Iris pigment epithelial cell (primary cell): Measurements from ENCODE around the gene JAG2.

ENCODE experiments used
- DNase-seq: peaks from one replicate; pipeline ENCODE4 v3.0.0-alpha.2; 2011; ENCODE audit warnings: low read depth

JAG2 gene

DNA sequence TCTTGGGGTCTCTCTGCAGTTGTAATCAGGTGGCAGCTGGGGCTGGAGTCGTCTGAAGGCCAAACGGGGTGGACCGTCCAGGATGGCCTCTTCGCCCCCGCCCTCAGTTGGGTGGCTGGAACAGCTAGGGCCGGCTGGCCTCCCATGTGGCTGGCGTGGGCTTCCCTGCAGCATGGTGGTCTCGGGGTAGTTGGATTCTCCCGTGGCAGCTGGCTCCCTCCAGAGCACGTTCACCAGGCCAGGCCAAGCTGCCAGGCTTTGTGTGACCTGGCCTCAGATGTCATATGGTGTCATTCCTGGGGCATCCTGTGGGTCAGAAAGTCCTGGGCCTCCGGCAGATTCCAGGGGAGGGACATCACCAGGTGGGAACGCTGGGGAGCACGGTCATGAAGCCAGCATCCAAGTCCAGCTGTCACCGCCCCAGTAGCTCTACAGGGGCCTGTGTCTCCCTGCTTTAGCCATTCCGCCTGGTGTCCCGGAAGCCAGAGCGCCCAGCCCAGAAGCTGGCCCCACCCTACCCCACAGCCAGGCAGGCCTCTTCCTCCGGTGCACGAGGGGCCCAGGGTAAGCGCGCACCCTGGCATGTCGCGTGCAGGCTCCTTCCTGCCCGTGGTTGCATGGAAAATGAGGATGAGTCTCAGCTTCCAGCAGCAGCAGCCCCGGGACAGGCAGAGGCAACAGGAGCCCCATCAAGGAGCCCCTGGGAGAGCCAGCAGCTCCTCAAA is 13.9 kb upstream of the JAG2 start:
- no peak for DNase-seq

DNA sequence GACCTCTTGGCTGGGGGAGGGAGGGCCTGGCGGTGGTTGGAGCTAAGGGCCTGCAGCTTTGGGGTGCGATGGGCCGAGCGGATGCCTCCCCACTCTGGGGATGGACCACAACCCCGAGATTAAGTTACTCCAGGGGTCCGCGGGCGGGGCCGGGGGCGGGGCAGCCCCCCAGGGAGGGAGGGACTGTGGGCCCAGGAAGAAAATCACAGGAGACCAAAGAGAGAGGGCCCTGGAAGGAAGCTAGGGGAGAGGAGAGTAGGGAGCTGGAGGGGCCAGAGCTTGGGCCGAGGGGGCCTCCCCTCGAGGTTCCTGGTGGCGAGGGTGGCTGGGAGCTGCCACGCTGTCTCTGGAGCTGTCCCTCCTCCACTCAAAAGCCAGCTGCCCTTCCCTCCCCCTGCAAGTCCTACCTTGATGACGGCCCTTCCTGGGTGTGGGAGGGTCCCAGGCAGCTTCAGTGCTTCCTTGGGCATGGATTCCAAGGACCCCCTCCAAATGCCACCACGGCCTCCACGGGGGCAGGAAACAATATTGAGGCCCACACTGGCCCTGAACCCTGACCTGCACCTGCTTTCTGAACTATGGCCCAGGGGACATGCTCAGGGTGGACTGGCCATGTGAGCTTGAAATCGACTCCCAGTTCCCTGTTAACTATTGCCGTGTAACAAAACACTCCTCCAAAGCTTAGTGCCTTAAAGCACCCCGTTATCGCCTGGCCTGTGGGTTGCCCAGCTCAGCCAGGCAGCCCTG is 13.1 kb upstream of the JAG2 start:
- no peak for DNase-seq

DNA sequence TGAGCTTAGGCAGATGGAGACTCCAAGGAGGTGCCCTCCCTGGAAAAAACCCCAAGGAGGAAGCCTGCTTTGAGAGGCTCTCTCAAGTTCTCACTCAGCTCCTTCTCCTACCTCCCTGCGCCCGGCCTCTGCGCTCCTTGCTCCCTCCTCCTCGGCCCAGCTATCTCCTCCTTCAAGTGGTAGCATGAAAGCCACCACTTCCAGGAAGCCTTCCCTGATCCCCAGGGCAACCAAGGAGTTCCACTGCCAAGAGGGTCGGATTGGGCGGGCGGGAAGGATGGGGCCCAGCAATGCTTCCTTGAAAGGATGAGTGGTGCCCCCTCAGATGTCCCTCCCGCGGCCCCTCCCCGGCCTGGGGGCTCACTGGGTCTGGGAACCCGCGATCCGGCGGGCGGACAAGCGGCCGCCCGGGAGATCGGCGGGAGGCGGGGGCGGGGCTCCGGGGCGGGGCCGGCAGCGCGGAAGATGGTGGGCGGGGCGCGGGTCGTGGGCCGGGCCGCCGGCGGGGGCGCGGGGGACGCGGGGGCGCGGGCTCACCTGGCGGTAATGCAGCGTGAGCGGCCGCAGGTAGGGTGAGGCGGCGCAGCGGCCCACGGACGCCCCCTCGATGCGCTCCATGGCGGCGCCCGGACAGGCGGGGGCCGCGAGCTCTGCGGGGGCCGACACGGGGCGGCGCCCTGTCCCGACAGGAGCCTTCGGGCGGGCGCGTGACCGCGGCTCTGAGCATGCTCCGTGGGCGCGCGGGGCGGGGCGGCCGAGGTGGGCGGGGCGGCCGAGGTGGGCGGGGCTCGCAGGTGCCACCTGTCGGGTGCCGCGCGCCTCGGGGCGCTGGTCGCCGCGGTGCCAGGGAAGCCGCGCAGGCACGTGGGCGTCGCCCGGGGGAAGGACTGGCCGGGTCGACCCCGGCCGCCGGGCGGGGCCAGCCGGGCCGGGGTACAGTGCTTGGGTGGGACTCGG is 12.3 kb upstream of the JAG2 start, which contains the start of gene NUDT14:
Gene NUDT14, minus strand, starts transcription at position 721 of the 957 bp plus-strand sequence. Its CDS starts 103 bp downstream, at position 618.
- peak; percentile 56 for DNase-seq

DNA sequence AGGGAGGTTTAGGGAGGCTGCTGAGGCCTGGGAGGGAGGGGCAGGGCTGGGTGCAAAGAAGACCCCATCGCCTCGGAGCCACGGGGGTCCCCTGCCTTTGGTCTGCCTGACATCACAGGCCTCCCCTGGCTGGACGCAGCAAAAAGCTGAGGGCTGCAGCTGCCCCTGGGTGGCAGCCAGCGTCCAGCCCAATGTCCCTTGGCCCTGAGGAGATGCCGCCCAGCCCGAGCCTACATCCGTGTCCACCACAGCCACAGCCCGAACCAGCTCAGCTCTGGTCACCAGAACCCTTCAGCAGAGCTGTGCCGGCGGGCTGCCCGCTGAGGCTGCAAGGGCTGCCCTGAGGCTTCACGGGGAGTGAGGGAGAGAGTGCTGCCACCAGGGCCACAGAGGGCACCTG is 10.6 kb upstream of the JAG2 start:
- DNase-seq = no peak

DNA sequence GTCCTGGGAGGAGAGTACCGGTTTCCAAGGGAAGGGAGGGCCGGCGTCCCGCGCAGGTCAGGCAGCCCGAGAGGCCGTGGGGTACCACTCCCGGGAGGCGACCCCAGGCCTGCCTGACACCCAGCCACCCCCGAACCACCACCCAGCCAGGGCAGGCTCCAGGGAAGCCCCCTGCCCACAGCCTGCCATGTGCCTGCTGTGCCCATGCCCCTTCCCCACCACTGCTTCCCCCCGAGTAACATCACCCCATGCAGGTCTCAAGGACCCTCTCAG is 10.2 kb upstream of the JAG2 start:
- no peak for DNase-seq

DNA sequence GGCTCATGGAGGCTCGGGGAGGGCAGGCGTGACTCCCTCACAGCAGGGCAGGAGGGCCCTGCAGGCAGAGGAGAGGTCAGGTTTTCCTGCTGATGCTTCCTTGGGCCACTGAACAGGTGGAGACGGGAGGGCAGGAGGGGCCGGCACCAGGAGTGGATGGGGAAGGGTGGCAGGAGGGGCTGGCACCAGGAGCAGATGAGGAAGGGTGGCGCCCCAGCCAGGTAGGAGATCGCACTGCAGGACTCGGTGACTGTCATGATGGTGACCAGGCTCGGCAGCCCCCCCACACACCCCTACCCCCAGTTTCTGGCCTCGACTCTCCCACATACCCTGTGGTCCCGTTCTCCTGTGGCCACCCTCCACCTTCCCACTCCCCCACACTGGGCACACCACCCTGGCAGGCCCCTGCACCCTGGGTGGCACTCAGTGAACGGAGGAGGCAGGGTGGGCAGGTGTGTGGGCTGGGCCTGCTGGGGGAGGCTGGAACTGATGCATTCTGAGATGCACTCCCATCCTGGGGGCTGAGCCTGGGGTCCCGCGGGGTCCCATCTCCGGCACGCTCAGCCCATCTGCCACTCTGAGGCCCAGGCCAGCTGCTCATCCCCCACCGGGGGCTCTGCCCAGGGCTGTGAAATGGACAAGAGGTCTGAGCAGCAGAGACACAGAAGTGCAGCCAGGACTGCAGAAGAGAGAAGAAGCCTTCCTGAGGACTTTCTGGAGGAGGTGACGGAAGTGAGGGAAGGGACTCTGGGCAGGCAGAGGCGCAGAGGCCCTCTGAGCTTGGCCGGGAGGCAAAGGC is 9.7 kb upstream of the JAG2 start:
- no peak for DNase-seq

DNA sequence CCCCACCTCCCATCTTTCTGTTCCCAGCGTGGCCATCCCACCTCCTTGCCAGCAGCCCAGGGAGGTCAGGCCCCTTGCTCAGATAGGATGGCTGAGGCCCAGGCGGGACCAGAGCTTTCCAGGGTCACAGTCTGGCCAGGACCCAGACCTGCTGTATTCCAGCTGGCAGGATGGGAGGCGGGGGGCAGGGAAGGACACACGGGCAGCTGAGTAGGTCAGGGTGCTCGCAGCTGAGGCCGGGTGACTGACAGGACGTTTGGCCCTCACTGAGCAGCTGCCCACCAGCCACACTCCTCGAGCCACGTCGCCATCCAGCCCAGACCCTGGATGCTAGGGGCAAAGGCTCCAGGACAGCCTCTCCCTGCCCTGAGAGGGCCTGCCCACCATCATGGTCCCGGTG is 8.5 kb upstream of the JAG2 start:
- no peak for DNase-seq

DNA sequence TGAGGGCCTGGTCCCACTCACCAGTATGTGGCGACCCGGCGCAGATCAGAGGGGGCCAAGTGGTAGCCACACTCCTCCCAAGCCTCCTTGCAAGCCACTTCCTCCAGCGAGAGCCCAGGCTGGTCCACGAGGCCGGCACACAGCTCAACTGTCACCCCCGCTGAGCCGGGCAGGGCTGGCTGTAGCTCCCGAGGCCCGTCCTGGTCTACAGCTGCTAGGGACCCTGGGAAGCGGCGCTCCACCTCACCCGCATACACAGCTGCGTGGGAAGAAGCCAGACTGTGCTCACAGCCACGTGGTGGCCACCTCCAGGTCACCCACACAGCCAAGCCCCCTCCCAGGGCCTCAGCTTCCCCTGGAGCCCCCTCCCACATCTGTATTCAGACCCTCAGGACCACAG is 7.9 kb upstream of the JAG2 start:
- no peak for DNase-seq

DNA sequence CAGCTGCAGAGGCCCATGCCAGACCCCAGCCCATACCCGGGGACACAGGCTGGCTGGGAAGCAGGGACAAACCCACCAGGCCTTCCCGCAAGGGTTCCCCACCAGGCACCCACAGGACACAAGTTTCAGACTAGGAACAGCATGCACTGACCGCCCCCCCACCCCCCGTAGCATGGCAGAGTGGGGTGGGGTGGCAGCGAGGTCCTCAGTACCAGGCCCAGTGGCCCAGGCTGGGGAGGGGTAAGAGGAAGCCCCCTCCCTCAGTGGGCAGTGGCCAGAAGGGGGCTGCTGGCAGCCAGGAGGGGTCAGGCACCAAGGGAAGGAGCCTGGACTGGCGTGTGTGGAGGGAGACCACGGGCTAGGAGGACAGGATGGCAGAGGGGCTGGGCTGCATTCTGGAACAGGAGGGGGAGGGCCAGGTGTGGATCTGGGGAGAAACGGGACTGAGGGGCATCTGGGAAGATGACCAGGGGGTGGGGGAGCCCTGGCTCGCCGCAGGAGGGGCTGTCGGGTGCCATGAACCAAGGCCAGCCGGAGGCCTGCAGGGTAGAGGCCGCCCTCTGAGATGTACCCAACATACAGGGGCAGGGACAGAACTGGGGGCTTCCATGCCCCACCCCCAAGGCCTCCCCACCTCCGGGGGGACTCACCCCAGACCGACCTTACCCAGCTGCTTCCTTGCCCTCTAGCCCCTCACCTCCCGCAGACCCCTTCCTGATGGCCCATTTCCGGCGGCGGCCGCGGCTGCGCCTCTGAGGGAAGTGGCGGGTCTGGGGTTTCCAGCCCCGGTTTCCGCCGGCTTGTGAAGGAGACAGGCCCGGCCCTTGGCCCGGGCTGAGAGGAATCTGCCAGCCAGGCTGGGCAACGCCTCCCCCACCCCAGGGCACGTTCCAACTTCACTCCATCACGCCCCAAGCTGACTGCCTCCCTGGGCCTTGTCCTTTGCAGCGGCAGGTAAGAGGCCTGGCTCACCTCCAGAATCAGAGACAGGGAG is 5.6 kb upstream of the JAG2 start:
- DNase-seq = no peak

DNA sequence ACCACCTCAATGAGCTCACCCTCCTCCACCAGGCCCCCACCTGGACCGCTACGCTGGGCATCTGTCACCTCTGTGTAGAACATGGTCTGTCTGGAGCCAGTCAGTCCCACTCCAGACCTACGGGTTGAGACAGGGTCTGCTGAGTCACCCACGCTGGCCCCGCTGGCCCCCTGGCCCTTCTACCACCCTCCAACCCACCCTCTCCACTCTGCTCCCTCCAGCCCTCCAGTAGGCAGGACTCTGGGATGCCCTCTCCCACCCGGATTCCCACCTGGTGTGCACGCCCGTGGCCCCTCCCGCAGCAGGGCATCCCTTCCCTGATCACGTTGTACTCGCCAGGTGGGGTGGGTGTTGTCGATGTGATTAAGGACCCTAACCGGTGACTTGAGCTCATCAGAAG is 4.6 kb upstream of the JAG2 start:
- DNase-seq = no peak

DNA sequence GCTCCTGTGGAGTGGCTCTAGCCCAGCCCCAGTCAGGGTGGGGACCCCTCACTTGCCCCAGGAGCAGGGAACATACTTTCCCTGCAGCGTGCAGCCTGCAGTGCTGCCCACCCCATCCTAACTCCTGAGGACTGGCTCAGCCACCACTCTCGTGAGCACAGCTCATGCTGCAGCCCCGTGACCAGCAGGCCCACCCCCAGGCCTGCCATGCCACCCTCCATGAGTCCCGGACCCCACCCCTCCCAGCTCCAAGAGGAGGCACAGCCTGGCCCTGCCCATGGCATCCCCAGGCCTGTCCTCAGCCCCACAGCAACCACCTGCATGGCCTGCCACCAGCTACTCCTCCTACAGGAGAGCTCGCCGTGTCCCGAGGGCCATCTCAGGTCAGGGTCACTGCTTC is 3.9 kb upstream of the JAG2 start:
- no peak for DNase-seq

DNA sequence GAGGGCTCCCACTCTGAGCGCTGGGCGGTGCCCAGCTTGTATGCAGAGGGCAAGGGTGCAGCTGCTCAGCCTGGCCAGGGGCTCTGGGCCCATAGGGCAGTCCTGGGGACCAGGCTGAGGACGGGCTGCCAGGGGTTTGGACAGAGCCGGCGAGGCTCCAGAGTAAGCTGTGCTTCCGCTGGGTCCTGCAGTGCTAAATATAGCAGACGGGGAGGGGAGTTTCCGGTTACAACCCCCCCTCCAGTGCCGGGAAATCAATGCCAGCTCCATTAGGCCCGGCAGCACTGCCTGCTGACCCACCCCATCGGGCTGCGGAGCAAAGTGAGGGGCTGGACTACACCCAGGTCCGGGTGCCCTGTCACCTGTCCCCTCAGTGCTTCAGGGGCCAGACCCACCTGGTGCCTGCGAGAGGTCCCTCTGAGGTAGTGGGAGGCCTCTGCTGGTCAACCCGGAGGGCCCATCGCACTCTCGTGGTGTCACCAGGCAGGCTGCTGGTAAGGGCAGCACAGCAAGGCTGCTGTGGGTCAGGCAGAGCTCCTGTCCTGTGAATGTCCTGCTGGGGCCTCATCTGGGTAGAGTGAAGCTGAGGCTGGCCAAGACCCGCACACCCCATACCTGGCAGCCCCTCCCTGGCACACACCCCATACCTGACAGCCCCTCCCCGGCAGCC is 2.6 kb upstream of the JAG2 start:
- no peak for DNase-seq

DNA sequence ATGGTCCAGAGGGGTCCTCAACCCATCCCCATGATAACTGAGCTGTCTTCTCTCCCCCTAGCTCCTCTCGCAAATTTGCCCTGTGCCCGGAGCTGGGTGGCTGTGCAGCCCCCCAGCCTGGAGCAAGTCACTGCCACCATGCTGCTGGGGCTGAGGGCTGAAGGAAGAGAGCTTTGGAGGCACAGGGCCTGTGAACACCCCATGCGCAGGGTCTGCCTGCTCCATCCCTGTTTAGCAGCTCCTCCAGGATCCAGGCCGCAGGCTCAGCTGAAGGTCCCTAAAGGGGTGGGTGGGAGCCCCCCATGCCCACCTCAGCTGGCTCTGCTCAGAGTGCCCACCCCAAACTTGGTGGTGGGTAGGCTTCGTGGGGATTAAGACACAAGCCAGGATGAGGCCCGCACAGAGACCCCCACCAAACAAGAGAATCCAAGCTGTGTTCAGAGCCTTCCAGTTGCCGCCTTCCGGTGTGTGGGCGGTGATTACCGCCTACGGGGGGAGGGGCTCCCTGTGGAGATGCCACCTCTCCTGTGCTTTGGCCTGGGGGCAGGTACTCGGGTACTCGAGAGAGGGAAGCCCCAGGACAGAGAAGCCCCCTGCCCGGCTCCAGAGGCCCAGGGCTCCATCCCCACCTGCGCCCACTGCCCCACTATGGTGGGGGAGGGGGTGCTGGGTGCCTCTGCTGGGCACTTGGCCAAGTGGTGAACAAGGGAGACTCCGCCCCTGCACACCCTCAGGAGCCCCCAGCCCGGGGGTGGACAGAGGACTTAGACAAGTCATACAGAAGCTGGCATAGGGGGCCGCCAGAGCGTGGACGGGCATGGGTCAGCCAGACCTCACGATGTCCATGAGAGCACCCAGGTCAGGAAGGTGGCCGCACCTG is 1.4 kb upstream of the JAG2 start:
- DNase-seq = no peak

DNA sequence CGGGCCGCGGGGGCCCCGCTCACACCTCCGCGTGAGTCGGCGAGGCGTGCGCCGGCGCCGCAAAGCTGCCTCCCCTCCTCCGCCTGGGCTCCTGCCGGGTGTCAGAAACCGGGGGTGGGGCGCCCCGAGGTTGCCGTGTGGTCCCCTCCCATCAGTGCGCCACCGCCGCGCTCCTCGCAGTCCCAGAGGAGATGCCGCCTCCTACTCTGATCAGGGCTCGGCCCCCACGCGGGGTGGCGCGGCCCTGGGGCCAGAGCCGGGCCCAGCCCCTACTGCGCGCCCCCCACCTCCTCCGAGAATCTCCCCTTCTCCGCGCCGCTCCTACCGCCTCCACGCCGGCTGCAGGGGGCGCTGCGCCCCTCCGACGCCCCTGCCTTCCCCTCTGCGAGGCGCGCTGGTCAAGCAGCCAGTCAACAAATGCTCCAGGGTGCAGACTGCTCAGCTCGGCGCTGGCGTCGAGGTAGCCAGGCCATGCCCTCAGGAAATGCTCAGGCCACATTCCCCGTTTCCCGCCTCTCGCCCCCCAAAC is 467 bp upstream of the JAG2 start:
- no peak for DNase-seq

DNA sequence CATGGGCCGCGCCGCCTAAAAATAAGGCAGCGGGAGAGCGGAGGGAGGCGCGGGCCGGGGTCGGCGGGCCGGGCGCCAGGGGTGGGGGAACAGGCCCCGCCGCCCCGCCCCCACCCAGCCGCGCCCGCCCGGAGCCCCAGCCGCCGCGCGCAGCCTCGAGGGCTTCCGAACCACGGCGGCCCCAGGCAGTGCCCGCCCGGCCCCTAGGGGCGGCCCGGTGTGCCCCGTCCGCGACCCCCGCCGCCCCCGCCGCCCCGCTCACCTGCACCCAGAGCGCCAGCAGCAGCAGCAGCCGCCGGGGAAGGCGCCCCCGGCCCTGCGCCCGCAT is 519 bp downstream of the JAG2 start:
- DNase-seq = no peak

DNA sequence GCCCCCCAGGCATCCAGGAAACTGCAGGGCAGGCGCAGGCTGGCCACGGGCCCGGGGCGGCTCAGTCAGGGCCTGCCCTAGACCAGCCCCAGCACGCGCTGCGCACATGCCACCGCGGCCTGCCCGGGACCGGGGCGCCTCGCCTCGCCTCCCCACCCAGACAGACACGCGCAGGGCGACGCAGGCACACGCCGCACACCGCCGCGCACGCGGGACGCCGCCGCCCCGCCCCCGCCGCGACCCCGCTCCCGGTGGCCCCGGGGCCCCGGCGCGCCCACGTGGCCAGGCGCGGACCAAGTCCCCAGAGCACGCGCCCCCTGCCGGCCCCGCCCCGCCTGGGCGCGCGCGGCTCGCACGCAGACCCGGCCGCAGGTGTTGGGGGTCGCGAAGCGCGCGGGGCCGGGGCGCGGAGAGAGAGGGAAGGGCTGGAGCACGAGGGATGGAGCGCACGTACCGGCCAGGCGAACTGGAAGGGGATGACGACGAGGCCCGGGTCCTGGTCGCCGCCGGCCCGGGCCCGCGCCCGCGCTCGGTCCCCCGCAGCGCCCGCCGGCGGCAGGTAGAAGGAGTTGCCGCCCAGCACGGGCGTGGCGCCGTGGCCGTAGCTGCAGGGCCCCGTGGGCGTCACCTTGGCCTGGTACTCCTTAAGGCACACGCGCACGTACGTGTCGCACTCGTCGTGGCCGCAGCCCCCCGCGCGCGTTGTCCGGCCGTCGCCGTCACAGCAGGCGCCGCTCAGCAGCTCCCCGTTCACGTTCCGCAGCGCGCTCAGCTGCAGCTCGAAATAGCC is 1.1 kb downstream of the JAG2 start:
- DNase-seq = no peak

DNA sequence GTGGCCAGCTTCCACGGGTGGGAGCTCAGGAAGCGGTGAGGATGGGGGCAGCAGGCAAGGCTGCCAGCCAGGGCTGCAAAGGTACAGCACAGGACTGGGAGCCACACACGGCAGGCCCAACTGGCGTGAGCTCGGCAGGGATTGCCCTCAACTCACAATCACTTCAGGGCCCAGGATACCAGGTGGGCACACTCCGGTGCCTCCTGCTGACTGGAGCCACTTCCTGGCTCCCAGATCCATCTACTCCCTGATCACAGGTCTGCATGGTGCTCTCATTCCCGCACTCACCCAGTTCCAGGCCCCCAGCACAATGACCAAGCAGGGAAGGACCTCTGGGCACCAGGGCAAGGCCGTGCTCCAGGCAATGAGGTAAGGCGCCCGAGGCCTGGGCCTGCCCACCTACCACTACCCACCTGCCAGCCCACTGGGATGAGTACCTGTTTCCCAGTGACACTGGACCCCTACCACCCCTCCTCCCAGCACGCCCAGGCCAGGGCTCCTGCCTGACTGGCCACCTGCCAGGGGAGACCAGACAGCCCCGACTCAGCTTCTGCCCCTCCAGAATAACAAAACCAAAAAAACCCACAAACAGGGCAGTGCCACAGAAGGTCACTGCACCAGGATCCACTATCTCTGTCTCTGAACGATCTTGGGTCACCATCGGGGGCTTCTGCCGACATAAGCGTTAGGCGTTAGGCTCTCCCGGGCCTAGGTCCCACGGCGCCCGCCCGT is 1.8 kb downstream of the JAG2 start:
- DNase-seq = no peak
